ENCODE results near the gene MS4A10. TPM values are rescaled to one million over a fixed set of nuclear protein-coding genes. Genes with fewer than 3 reads are reported as not detected.

MS4A10 gene
- total RNA-seq, 1 donor from 2014 or later: not detected

DNA sequence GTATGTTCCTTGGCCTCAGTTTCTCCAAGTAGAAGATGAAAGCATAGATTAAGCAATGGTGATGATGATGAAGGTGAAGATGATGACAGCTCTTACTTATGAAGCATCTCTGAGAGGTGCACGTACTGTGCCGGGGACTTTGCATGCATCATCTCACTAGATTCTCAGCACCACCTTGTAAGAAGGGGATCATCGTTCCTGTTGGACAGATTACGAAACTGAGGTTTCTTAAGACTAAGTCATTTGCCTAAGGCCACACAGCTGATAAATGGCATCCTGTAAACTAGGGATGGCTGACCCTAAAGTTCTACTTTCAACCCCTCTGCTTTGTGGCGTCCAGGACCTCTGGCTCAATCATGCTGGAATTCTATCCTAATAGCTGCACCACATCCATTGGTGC lies 19.8 kb upstream of the MS4A10 start:
- no peak for DNase-seq (ENCODE audit: low spot score)

DNA sequence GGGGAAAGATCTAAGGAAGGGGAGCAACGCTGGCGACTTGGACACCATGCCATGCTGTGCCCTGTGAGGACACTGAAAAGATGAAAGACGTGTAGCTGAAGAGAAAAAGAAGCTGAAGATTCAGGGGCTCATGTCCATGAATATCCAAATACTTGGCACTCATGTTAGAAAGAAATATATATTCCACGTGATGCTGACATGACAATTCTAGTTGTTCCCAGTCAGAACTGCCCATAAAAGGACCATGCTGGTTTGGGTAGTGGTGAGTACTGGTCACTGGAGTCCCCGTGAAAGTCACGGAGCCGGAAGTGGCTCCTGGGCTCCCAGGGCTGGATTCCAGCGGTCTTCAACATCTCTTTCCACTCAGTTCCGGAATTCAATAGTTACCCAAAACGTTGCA lies 18.6 kb upstream of the MS4A10 start:
- DNase-seq (ENCODE audit: low spot score): no peak

GRCh38 chr11:60767388-60767811 lies 17.7 kb upstream of the MS4A10 start:
- DNase-seq (ENCODE audit: low spot score): no peak

- no peak for DNase-seq (ENCODE audit: low spot score)
These were observed 16.9 kb upstream of the MS4A10 start for GRCh38 chr11:60768202-60768601.

GRCh38 chr11:60769273-60769672 lies 15.9 kb upstream of the MS4A10 start:
- no peak for DNase-seq (ENCODE audit: low spot score)

GRCh38 chr11:60769811-60770210 lies 15.3 kb upstream of the MS4A10 start:
- DNase-seq (ENCODE audit: low spot score): no peak

GRCh38 chr11:60771146-60771545 lies 14.0 kb upstream of the MS4A10 start:
- DNase-seq (ENCODE audit: low spot score): no peak

- no peak for DNase-seq (ENCODE audit: low spot score)
These were observed 13.1 kb upstream of the MS4A10 start for GRCh38 chr11:60771879-60772525.

GRCh38 chr11:60772666-60773065 lies 12.5 kb upstream of the MS4A10 start:
- no peak for DNase-seq (ENCODE audit: low spot score)

DNA sequence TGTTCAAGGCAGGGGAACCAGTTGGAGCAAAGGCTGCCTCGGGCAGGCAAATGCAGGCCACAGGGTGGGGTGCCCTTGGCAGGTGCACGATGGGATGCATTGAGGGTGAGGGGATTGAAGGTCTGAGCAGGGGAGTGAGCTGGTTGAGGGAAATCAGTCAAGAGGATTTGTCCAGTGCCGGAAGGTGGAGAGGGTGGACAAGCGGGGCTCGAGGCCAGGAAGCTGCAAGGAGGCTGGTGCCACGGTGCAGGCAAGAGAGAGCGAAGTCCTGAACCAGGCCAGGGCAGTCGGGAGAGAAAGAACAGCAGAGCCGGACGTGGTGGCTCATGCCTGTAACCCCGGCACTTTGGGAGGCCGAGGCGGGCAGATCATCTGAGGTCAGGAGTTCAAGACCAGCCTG lies 10.4 kb upstream of the MS4A10 start:
- no peak for DNase-seq (ENCODE audit: low spot score)

- DNase-seq (ENCODE audit: low spot score): peak; percentile 92
These were observed 9.6 kb upstream of the MS4A10 start for GRCh38 chr11:60775420-60775961.

- no peak for DNase-seq (ENCODE audit: low spot score)
These were observed 9.0 kb upstream of the MS4A10 start for GRCh38 chr11:60776167-60776566.

DNA sequence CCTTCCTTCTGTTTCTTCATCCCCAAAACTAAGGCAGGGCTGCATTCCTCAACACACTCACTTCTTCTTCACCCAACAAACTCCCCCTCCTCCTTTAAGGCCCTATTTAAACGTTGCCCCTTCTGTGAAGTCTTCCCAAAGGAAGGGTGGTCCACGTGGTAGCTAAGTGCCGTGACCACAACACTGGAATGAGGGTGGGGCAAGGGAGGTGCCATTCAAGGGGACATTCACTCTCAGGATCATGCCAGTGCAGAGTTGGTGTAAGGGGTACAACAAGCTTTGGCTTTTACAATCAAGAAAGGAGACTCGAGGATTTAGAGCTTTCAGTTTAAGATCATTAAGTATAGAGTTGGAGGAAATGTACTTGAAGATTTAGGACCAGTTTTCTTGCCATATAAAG lies 8.0 kb upstream of the MS4A10 start:
- no peak for DNase-seq (ENCODE audit: low spot score)

DNA sequence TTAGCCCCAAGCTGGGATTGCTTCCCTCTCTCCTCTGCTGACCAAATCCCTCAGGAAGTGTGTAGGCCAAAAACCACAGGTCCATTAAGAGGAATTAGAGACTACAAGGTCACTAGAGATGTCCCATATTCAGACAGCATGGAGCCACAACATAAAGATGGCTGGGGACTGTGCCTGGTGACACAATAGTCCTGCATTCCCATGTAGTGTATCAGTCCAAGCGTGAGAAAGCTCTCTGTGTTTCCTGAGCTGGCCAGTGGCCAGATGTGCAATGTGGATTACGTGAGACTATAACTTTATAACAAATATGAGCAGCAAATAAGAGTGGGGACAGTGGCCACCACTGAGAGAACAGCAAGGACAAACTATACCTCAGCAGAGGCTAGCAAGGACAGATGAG lies 7.6 kb upstream of the MS4A10 start:
- no peak for DNase-seq (ENCODE audit: low spot score)

DNA sequence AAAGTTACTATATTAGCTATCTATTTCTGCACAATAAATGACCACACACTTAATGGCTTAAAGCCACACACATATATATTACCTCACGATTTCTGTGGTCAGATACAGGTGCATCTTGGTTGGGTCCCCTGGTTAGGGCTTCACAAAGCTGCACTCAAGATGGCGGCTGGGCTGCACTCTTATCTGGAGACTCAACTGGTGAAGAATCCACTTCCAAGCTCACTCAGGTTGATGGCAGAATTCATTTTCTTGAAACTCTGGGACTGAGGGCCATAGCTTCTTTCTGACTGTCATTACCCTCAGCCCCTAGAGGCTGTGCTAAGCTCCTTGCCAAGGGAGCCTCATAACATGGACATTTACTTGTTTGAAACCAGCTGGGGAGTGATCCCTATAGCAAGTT lies 5.1 kb upstream of the MS4A10 start:
- DNase-seq (ENCODE audit: low spot score): no peak

DNA sequence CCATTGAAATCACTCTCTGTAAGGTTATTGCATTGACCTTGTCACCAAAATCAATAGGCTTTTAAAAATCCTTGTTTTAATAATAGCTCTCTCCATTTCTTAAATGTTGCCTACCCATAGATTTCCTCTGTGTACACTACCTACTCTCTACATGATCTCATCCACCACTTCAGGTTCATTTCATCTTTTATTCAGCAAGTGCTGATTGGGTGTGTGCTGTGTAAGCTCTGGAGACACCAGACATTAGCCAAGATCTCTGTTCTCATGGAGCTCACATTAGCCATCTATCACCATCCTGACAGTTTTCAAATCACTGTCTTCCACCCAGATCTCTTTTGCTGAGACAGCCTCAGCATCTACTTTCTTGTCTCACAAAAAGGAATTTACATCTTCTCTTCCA lies 4.4 kb upstream of the MS4A10 start:
- no peak for DNase-seq (ENCODE audit: low spot score)

- DNase-seq (ENCODE audit: low spot score): no peak
These were observed 3.7 kb upstream of the MS4A10 start for GRCh38 chr11:60781286-60781980.

- DNase-seq (ENCODE audit: low spot score): no peak
These were observed 3.2 kb upstream of the MS4A10 start for GRCh38 chr11:60781981-60782316.

DNA sequence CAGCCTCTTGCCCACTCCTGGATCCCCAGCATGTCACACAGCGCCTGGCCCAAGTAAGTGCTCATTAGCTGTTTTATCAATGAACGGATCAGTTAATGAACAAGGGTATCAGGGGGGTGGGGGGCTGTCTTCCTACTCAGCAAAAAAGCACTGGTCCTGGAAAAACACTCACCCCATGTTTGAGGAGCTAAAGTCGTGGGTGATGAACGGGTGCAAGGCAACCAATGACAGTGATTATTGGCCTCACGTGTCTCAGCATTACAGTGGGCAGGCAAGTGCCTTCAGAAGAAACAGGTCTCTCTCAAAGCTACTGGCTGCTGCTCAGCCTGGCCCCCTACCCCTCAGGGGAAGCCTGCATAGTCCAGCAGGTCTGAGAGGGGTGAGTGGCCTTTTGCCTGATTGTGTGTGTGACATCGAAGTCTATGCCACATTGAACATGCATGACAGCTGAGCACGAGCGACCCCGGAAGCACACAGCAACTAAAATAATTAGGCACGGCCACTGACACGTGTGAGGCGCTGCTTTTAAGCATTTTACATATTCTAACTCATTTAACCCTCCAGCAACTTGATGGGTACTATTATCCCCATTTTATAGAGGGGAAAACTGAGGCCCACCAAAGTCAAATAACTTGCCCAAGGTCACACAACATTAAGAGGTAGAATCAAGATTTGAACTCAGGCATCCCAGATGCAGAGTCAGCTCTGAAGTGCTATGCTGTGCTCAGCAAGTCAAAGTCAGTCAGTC lies 2.6 kb upstream of the MS4A10 start:
- no peak for DNase-seq (ENCODE audit: low spot score)

- no peak for DNase-seq (ENCODE audit: low spot score)
These were observed 2.0 kb upstream of the MS4A10 start for GRCh38 chr11:60783141-60783484.

- DNase-seq (ENCODE audit: low spot score): no peak
These were observed 1.2 kb upstream of the MS4A10 start for GRCh38 chr11:60783911-60784310.

DNA sequence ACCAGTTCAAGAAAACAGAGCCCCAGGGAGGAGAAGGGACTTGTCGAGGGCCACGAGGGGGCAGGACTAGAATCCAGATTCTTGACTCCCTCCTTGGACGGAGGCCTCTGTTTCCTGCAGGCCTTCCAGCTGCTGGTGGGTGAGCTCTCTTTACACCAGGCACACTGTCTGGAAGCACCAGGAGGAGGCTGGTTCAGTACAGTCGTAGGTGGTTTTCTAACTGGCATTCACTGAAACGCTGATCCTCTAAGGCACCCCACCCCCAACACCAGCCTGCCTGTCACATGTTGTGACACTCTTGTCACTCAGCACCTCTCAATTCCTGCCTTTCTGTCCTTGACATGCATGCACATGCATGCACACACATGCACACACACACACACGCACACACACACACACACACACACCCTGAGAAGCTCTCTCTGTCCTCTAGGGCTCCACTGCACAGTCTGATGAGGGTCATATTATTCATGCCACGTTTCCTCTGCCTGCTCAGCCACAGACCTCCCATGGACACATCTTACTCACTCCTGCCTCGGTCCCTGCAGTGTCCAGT lies 751 bp downstream of the MS4A10 start:
- DNase-seq (ENCODE audit: low spot score): no peak
